Measurements from ENCODE around the gene SLC23A1. TPM values are rescaled to one million over a fixed set of nuclear protein-coding genes. Genes with fewer than 3 reads are reported as not detected.
"Not testable (repeated sequence)": the region's sequence is repeated elsewhere in the genome, so short reads cannot be mapped to it uniquely, and the experiment has no call there.

SLC23A1 gene
- total and polyA plus RNA-seq, 3 donors from 2014 or later, result 0.34 TPM; not detected in 2

- no peak overlapping the region for H3K27ac ChIP-seq
- no peak for DNase-seq
Observed at GRCh38 chr5:139390639-139391569, 7.8 kb upstream of the SLC23A1 start.

GRCh38 chr5:139389701-139390638 is 6.9 kb upstream of the SLC23A1 start, which contains the start of gene MZB1:
Gene MZB1, minus strand, starts transcription at chr5:139389913. Its CDS starts 57 bp downstream, at chr5:139389856.
- 87 to 89% methylated on average over 9 to 11 of the region's 11 CpGs for WGBS, 2 donors
- Histone ChIP-seq H3K27me3 (no peaks in the 10 kb centered on the region), H3K36me3 (ENCODE audit: low read depth, missing control alignments) (no peaks in the 10 kb centered on the region), H3K9me3 (no peaks in the 10 kb centered on the region), H3K4me3 (no peak within 1 kb of the TSS), H3K4me1 (peaks cover 8% of the 10 kb centered on the region), H3K27ac (no peak within 1 kb of the TSS)
- no peak for DNase-seq
- TF ChIP-seq, protein P1, sequence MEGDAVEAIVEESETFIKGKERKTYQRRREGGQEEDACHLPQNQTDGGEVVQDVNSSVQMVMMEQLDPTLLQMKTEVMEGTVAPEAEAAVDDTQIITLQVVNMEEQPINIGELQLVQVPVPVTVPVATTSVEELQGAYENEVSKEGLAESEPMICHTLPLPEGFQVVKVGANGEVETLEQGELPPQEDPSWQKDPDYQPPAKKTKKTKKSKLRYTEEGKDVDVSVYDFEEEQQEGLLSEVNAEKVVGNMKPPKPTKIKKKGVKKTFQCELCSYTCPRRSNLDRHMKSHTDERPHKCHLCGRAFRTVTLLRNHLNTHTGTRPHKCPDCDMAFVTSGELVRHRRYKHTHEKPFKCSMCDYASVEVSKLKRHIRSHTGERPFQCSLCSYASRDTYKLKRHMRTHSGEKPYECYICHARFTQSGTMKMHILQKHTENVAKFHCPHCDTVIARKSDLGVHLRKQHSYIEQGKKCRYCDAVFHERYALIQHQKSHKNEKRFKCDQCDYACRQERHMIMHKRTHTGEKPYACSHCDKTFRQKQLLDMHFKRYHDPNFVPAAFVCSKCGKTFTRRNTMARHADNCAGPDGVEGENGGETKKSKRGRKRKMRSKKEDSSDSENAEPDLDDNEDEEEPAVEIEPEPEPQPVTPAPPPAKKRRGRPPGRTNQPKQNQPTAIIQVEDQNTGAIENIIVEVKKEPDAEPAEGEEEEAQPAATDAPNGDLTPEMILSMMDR (IDR thresholded peaks at IDR 0.05), result no peak
- no peak for TF ChIP-seq POLR2A (IDR thresholded peaks at IDR 0.05)
- intact Hi-C loops (cut with DNase I; ENCODE audit: low total_unique reads), result no loop called here

More at GRCh38 chr5:139390639-139391569, 7.8 kb upstream of the SLC23A1 start:
- intact Hi-C loops (cut with DNase I; ENCODE audit: low total_unique reads), result no loop called here
- Histone ChIP-seq H3K27me3 (no peaks in the 10 kb centered on the region), H3K36me3 (ENCODE audit: low read depth, missing control alignments) (no peaks in the 10 kb centered on the region), H3K4me3 (no peak overlapping the region), H3K9me3 (no peaks in the 10 kb centered on the region), H3K4me1 (peaks cover 8% of the 10 kb centered on the region)
- 77 to 87% methylated on average over 9 to 10 of the region's 10 CpGs for WGBS, 2 donors
- TF ChIP-seq, protein P1 (IDR thresholded peaks at IDR 0.05), result no peak
- TF ChIP-seq POLR2A (IDR thresholded peaks at IDR 0.05), result no peak

DNA sequence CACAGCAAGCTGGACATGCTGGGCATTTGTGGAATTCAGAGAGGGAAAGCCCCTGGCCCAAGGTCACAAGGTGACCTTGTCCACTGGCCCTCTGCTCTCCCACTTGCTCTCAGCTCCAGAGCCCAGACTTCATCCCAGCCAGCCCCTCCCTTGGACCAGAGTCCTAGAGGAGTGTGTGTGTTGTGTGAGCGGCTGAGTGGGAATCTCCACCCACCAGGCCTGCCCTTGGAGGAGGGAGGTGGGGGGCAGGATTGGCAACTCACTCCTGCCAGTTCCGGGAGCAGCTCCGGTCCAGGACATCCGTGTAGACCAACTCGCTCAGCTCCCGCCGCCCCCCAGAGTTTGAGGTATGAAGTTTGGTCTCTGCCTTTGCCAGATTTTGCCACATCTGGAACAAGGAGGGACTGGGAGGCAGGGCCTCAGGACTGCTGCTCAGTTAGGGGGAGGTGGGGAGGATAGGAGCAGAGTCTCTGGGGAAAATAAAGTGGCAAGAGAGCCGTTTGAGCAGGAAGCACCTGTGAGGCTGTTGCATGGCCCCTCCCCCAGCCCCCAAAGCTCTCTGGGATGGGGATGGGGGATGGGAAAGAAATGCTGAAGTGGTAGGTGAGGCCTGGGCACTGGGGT is 5.2 kb upstream of the SLC23A1 start:
- peak; percentile 43 for DNase-seq
- H3K27me3 ChIP-seq, result no peaks in the 10 kb centered on the region
- peaks cover 8% of the 10 kb centered on the region for H3K4me1 ChIP-seq
- H3K4me3 ChIP-seq, result no peak overlapping the region
- 41 to 46% methylated on average over 8 of the region's 8 CpGs for WGBS, 2 donors
- H3K36me3 ChIP-seq (ENCODE audit: low read depth, missing control alignments), result no peaks in the 10 kb centered on the region
- intact Hi-C loops (cut with DNase I; ENCODE audit: low total_unique reads), result no loop called here
- TF ChIP-seq, protein P1 (IDR thresholded peaks at IDR 0.05), result no peak
- TF ChIP-seq POLR2A (IDR thresholded peaks at IDR 0.05), result no peak
- H3K27ac ChIP-seq, result no peak overlapping the region
- H3K9me3 ChIP-seq, result no peaks in the 10 kb centered on the region

GRCh38 chr5:139387611-139388197 is 4.6 kb upstream of the SLC23A1 start:
- Histone ChIP-seq H3K4me3 (no peak overlapping the region), H3K4me1 (peaks cover 2% of the 10 kb centered on the region), H3K27me3 (no peaks in the 10 kb centered on the region), H3K9me3 (no peaks in the 10 kb centered on the region), H3K27ac (no peak overlapping the region), H3K36me3 (ENCODE audit: low read depth, missing control alignments) (no peaks in the 10 kb centered on the region)
- DNase-seq, result no peak
- 53 to 59% methylated on average over 2 to 10 of the region's 10 CpGs for WGBS, 2 donors
- TF ChIP-seq, protein P1 (IDR thresholded peaks at IDR 0.05), result no peak
- no peak for TF ChIP-seq POLR2A (IDR thresholded peaks at IDR 0.05)
- intact Hi-C loops (cut with DNase I; ENCODE audit: low total_unique reads), result no loop called here

DNA sequence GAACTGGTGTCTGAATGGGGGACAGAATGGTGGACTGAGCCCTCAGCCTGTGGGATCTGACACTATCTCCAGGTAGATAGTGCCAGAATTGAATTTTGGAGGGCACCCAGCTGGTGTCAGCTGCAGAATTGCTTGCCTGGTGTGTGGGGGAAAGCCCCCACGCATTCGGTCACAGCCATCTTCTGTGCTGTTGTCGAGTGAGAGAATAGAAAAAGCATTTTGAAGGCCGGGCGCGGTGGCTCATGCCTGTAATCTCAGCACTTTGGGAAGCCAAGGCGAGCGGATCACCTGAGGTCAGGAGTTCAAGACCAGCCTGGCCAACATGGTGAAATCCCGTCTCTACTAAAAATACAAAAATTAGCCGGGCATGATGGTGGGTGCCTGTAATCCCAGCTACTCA is 3.9 kb upstream of the SLC23A1 start:
- H3K36me3 ChIP-seq (ENCODE audit: low read depth, missing control alignments); H3K27me3 ChIP-seq; intact Hi-C loops (cut with DNase I; ENCODE audit: low total_unique reads); DNase-seq; H3K4me1 ChIP-seq; H3K4me3 ChIP-seq; H3K9me3 ChIP-seq; H3K27ac ChIP-seq: not testable (repeated sequence)
- WGBS, 2 donors, result 87 to 96% methylated on average over 8 to 10 of the region's 10 CpGs

All from testis (tissue), 3 donors.